GM21825 (cell line): Measurements from ENCODE around the gene SAFB.
"Not testable (repeated sequence)": the region's sequence is repeated elsewhere in the genome, so short reads cannot be mapped to it uniquely, and the experiment has no call there.

Experiments
- ATAC-seq: cut with Tn5 transposase; IDR thresholded peaks from one replicate; pipeline ENCODE4 v1.9.1; 2021; ENCODE audit warnings: mild to moderate bottlenecking, moderate library complexity; ENCODE audit not compliant: unreplicated experiment

The SAFB gene

GRCh38 chr19:5696196-5697021, 73.5 kb downstream of the SAFB start:
- ATAC-seq: no peak

GRCh38 chr19:5697022-5697889, 74.4 kb downstream of the SAFB start:
- ATAC-seq: no peak

- no peak for ATAC-seq
These were observed 75.2 kb downstream of the SAFB start for GRCh38 chr19:5697890-5698634.

- no peak for ATAC-seq
These were observed 75.9 kb downstream of the SAFB start for GRCh38 chr19:5698635-5699422.

- ATAC-seq: no peak
These were observed 77.7 kb downstream of the SAFB start for GRCh38 chr19:5700455-5701092.

GRCh38 chr19:5702053-5702410, 79.1 kb downstream of the SAFB start:
- ATAC-seq: not testable (repeated sequence)

- no peak for ATAC-seq
These were observed 81.2 kb downstream of the SAFB start for GRCh38 chr19:5703819-5704818.

- ATAC-seq: no peak
These were observed 82.7 kb downstream of the SAFB start for GRCh38 chr19:5705552-5705951.

- ATAC-seq: no peak
These were observed 84.1 kb downstream of the SAFB start for GRCh38 chr19:5706876-5707573.

- no peak for ATAC-seq
These were observed 85.0 kb downstream of the SAFB start for GRCh38 chr19:5707576-5708575.

GRCh38 chr19:5711025-5711424, 88.1 kb downstream of the SAFB start:
- no peak for ATAC-seq

- no peak for ATAC-seq
These were observed 88.9 kb downstream of the SAFB start for GRCh38 chr19:5711713-5712161.

GRCh38 chr19:5713228-5713627, 90.3 kb downstream of the SAFB start:
- no peak for ATAC-seq

- ATAC-seq: no peak
These were observed 91.9 kb downstream of the SAFB start for GRCh38 chr19:5714816-5715215.

GRCh38 chr19:5717215-5717935, 94.5 kb downstream of the SAFB start:
- no peak for ATAC-seq
